AG09319 (cell line): ENCODE measurements around the gene DUXA.
"Not testable (repeated sequence)": the region's sequence is repeated elsewhere in the genome, so short reads cannot be mapped to it uniquely, and the experiment has no call there.

Experiments
- DNase-seq: peaks from one replicate; pipeline ENCODE4 v3.0.0-alpha.2; 2010; ENCODE audit warnings: low read depth; ENCODE audit errors: extremely low read depth
- TF ChIP-seq, protein P1 (sequence below): IDR thresholded peaks from 2 replicates; pipeline ENCODE4 v1.5.1; 2011; ENCODE audit warnings: low read depth, mild to moderate bottlenecking, inconsistent platforms, low read length, moderate library complexity

DUXA gene

DNA sequence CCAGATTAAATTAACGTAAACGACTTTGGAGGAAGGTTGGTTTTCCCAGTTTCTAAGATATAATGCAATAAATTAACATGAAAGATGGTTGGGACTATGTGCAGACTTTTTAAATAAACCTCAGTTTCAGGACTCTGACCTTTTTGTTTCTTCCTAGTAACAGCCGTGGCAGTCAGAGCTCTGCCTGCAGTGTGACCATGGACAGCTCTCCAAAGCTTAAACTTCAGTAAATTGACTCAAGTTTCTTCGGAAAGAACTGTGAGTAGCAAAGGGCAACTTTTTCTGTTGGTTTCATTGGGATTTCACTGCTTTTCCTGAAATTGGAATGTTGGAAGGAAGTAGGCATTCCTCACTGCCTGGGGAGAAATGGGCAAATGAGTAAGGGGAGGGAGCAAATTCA is 43.4 kb downstream of the DUXA start:
- TF ChIP-seq, protein P1, sequence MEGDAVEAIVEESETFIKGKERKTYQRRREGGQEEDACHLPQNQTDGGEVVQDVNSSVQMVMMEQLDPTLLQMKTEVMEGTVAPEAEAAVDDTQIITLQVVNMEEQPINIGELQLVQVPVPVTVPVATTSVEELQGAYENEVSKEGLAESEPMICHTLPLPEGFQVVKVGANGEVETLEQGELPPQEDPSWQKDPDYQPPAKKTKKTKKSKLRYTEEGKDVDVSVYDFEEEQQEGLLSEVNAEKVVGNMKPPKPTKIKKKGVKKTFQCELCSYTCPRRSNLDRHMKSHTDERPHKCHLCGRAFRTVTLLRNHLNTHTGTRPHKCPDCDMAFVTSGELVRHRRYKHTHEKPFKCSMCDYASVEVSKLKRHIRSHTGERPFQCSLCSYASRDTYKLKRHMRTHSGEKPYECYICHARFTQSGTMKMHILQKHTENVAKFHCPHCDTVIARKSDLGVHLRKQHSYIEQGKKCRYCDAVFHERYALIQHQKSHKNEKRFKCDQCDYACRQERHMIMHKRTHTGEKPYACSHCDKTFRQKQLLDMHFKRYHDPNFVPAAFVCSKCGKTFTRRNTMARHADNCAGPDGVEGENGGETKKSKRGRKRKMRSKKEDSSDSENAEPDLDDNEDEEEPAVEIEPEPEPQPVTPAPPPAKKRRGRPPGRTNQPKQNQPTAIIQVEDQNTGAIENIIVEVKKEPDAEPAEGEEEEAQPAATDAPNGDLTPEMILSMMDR, result no peak
- no peak for DNase-seq

DNA sequence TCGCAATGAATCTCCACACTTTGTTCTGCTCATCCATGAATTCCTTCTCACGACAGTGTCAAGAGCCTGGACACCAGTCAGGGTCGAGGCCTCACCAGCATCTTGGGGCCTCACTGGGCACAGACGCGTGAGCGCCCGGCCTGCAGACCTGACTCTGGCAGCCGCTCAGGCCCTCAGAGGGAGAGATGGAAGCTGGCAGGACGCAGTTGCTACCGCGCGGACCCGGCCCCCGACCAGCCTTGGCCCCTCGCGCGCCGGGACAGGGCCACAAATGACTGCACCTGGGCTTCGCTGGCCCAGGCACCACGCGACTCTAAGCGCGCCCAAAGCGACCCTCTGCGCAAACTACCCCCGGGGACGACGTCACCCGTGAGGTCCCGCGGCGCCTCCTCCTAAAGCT is 48.4 kb downstream of the DUXA start:
- TF ChIP-seq, protein P1, result no peak
- no peak for DNase-seq

- not testable (repeated sequence) for DNase-seq
These were observed 53.8 kb downstream of the DUXA start for GRCh38 chr19:57113501-57113900.

DNA sequence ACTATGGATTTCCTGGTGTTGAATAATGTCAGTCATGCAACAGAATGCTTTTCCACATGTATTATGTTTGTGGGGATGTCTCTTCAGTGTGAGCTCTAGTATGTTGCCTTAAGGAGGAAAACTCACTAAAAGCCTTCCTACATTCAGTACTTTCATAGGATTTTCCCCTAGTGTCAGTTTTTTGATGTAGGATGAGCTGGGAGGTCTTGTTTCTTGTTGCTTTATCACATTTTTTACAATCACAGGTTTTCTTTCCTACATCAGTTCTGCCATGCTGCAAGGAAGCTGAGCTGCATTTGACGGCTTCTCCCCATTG is 56.0 kb downstream of the DUXA start:
- TF ChIP-seq, protein P1, result no peak
- no peak for DNase-seq

GRCh38 chr19:57110592-57111328 is 56.5 kb downstream of the DUXA start:
- no peak for DNase-seq
- TF ChIP-seq, protein P1, result no peak

DNA sequence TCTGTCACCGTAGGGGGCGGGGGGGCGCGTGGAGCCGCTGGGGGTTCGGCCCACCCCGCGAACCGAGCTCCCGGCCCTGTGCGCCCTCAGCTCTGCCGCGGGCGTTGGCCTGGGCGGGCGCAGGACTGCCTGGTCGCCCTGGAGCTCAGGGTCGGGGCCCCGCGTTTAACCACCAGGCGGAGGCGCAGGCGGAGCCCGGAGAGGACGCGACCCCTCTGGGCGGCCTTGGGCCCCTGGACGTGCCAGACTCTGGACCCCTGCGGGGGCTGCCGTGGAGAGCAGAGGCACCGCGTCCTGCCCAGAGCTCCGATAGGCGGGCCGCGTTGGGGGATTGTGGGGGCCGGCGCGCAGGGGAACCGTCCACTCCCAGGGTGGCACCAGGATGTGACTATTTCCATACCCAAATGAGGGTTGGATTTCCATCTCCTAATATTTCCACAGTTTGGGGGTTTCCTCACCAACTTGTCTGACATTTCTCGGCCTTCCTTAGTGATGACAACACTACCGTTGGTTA is 60.5 kb downstream of the DUXA start:
- TF ChIP-seq, protein P1, result no peak
- DNase-seq, result no peak

DNA sequence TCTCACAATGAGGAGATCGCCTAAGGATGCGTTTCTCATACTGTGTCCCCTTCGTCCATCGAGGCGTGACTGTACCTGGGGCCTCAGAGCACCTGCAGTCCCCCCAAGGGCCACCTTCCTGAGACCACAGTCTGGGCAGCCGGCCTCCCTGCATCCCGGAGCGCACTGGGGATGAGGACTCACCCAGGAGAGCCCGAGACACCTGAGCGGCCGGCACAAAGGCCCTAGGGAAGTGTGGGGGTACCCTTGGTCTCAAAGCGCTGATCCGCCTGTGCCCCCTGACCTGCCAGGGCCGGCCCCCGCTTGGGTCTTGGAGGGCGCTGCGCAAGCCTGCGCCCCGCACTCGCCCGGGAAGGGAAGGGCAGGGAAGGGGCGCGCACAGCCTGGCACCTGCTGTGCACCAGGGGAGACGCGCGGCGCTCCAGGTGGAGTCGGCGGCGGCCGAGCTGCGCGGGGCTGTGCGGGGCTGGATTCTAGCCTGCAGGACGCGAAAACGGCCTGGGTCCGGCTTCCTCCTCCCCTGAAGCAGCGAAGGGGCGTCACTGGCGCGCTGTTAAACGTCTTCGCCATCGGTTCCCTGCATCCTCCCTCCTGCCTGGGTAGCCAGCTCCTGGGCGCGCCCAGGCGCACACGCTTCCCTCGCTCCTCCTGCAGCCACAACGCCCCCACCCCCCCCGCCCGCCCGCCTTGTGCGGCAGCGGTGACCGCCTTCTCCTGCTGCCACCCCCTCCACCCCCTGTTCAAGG is 61.1 kb downstream of the DUXA start:
- DNase-seq, result no peak
- TF ChIP-seq, protein P1, result no peak
